ENCODE measurements around the gene MECR. TPM values are rescaled to one million over a fixed set of nuclear protein-coding genes. Genes with fewer than 3 reads are reported as not detected.

Gene MECR
- total RNA-seq, 1 donor from 2014 or later = 28.7 TPM

GRCh38 chr1:29162476-29163138 is 68.1 kb downstream of the MECR start:
- Mint-ChIP-seq H3K4me1 (ENCODE audit: unreplicated experiment) (peaks cover 16% of the 10 kb centered on the region), H3K27me3 (no peaks in the 10 kb centered on the region), H3K27ac (no peak overlapping the region), H3K4me3 (no peak overlapping the region), H3K36me3 (peaks cover 30% of the 10 kb centered on the region), H3K9me3 (no peaks in the 10 kb centered on the region)
- peak; percentile 36 for DNase-seq (ENCODE audit: extremely low spot score, unreplicated experiment)
- TF ChIP-seq CTCF (conservative IDR thresholded peaks at IDR 0.05) = no peak

- Mint-ChIP-seq H3K4me1 (ENCODE audit: unreplicated experiment) (peaks cover 21% of the 10 kb centered on the region), H3K9me3 (no peaks in the 10 kb centered on the region)
Observed at GRCh38 chr1:29162025-29162424, 68.7 kb downstream of the MECR start.

GRCh38 chr1:29159773-29160172 is 71.0 kb downstream of the MECR start:
- Mint-ChIP-seq H3K36me3 (peaks cover 35% of the 10 kb centered on the region), H3K4me3 (no peak overlapping the region), H3K27me3 (no peaks in the 10 kb centered on the region), H3K9me3 (no peaks in the 10 kb centered on the region), H3K4me1 (ENCODE audit: unreplicated experiment) (peaks cover 26% of the 10 kb centered on the region), H3K27ac (no peak overlapping the region)
- no peak for DNase-seq (ENCODE audit: extremely low spot score, unreplicated experiment)
- TF ChIP-seq CTCF (conservative IDR thresholded peaks at IDR 0.05) = no peak

More at GRCh38 chr1:29162025-29162424, 68.7 kb downstream of the MECR start:
- no peak for TF ChIP-seq CTCF (conservative IDR thresholded peaks at IDR 0.05)
- Mint-ChIP-seq H3K27ac (no peak overlapping the region), H3K27me3 (no peaks in the 10 kb centered on the region), H3K36me3 (peaks cover 36% of the 10 kb centered on the region), H3K4me3 (no peak overlapping the region)
- DNase-seq (ENCODE audit: extremely low spot score, unreplicated experiment) = no peak

GRCh38 chr1:29157269-29157601 is 73.5 kb downstream of the MECR start:
- no peaks in the 10 kb centered on the region for H3K27me3 Mint-ChIP-seq
- H3K36me3 Mint-ChIP-seq = peaks cover 35% of the 10 kb centered on the region
- H3K4me1 Mint-ChIP-seq (ENCODE audit: unreplicated experiment) = peaks cover 16% of the 10 kb centered on the region
- peak overlapping the region; percentile 70 for H3K4me3 Mint-ChIP-seq
- peak overlapping the region; percentile 97 for H3K27ac Mint-ChIP-seq
- DNase-seq (ENCODE audit: extremely low spot score, unreplicated experiment) = no peak
- H3K9me3 Mint-ChIP-seq = no peaks in the 10 kb centered on the region
- no peak for TF ChIP-seq CTCF (conservative IDR thresholded peaks at IDR 0.05)

GRCh38 chr1:29156543-29157268 is 74.0 kb downstream of the MECR start:
- H3K27me3 Mint-ChIP-seq = no peaks in the 10 kb centered on the region
- no peaks in the 10 kb centered on the region for H3K9me3 Mint-ChIP-seq
- peaks cover 16% of the 10 kb centered on the region for H3K4me1 Mint-ChIP-seq (ENCODE audit: unreplicated experiment)
- peak; percentile 62 for DNase-seq (ENCODE audit: extremely low spot score, unreplicated experiment)
- peak overlapping the region; percentile 70 for H3K4me3 Mint-ChIP-seq
- H3K36me3 Mint-ChIP-seq = peaks cover 40% of the 10 kb centered on the region
- H3K27ac Mint-ChIP-seq = peak overlapping the region; percentile 97
- no peak for TF ChIP-seq CTCF (conservative IDR thresholded peaks at IDR 0.05)

Data from type B pancreatic cell (in vitro differentiated cells).